Memory B cell (primary cell): ENCODE measurements around the gene CYP8B1.

Source experiments
- ATAC-seq: fragments of 150-1000 bp; cut with Tn5 transposase; 2 replicates; pipeline ENCODE4 v1.10.0; 2021; ENCODE audit warnings: low read depth, mild to moderate bottlenecking, moderate library complexity
- DNase-seq, 2 donors: peaks; one replicate each; pipeline ENCODE4 v3.0.0; 2022; ENCODE audit warnings: low spot score in 2 of 2
- H3K27ac Mint-ChIP-seq: one replicate; pipeline ENCODE4 v1.8.0; 2022; ENCODE audit warnings: mild to moderate bottlenecking, moderate library complexity, mixed read lengths
- H3K27me3 Mint-ChIP-seq: one replicate; pipeline ENCODE4 v1.8.0; 2022; ENCODE audit warnings: mixed read lengths
- H3K36me3 Mint-ChIP-seq: one replicate; pipeline ENCODE4 v1.8.0; 2022; ENCODE audit warnings: mild to moderate bottlenecking, mixed read lengths
- H3K4me1 Mint-ChIP-seq: one replicate; pipeline ENCODE4 v1.8.0; 2022; ENCODE audit warnings: mixed read lengths
- H3K4me3 Mint-ChIP-seq: one replicate; pipeline ENCODE4 v1.8.0; 2022; ENCODE audit warnings: mild to moderate bottlenecking, moderate library complexity, mixed read lengths
- H3K9me3 Mint-ChIP-seq: one replicate; pipeline ENCODE4 v1.8.0; 2022; ENCODE audit warnings: mixed read lengths

The CYP8B1 gene

DNA sequence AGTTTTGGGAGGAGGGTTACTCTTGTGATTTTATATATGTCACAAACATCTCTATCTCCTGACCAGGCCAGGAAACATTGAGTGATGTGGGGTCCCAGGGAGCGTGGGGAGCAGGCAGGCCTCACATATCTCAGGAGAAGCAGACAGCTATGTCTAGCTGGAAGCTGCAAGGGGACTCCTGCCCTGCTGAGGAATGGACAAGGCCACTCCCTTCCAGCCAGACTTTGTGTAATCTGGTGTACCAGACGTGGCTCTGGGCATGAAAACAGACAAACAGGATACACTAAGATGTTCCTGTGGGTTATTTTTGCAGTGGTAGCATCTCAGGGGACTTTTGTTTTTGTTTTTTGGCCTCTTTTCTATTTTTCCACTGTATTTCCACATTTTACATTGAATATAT, 23.2 kb downstream of the CYP8B1 start:
- Mint-ChIP-seq H3K9me3 (no peaks in the 10 kb centered on the region), H3K36me3 (peaks cover 4% of the 10 kb centered on the region), H3K4me3 (no peak overlapping the region), H3K27me3 (peaks cover 7% of the 10 kb centered on the region), H3K27ac (no peak overlapping the region), H3K4me1 (peaks cover 16% of the 10 kb centered on the region)
- DNase-seq: no peak
- no peak for ATAC-seq

- no peaks in the 10 kb centered on the region for H3K9me3 Mint-ChIP-seq
- no peak overlapping the region for H3K4me3 Mint-ChIP-seq
- no peak overlapping the region for H3K27ac Mint-ChIP-seq
- peaks cover 5% of the 10 kb centered on the region for H3K27me3 Mint-ChIP-seq
- ATAC-seq: no peak
- no peak for DNase-seq
- H3K36me3 Mint-ChIP-seq: peaks cover 4% of the 10 kb centered on the region
- peaks cover 22% of the 10 kb centered on the region for H3K4me1 Mint-ChIP-seq
These were observed 24.3 kb downstream of the CYP8B1 start for GRCh38 chr3:42851228-42851834.

DNA sequence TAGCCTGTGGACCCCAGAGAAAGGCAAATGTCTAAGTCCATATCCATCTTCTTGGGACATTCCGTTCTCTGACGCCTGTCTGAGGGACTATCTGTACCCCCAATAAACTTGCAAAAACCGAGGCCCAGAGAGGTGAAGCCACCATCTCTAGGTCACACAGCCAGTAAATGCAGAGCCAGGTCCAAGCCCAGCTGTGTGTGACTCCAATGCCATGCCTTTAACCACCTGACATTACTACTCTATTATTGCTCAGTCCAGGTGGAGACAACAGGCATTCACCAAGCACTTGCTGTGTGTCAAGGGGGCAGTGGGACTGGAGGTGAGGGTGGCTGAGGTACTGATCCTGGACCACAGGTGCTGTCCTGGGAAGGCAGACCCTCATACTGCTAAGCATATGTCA, 25.4 kb downstream of the CYP8B1 start:
- DNase-seq: no peak
- no peak for ATAC-seq
- H3K27me3 Mint-ChIP-seq: peaks cover 2% of the 10 kb centered on the region
- H3K27ac Mint-ChIP-seq: no peak overlapping the region
- H3K4me3 Mint-ChIP-seq: no peak overlapping the region
- H3K36me3 Mint-ChIP-seq: peaks cover 1% of the 10 kb centered on the region
- H3K4me1 Mint-ChIP-seq: peaks cover 19% of the 10 kb centered on the region
- no peaks in the 10 kb centered on the region for H3K9me3 Mint-ChIP-seq

- no peak overlapping the region for H3K27ac Mint-ChIP-seq
- no peak overlapping the region for H3K4me3 Mint-ChIP-seq
- ATAC-seq: no peak
- no peaks in the 10 kb centered on the region for H3K9me3 Mint-ChIP-seq
- H3K36me3 Mint-ChIP-seq: no peaks in the 10 kb centered on the region
- DNase-seq: no peak
- H3K4me1 Mint-ChIP-seq: peaks cover 18% of the 10 kb centered on the region
- no peaks in the 10 kb centered on the region for H3K27me3 Mint-ChIP-seq
These were observed 26.7 kb downstream of the CYP8B1 start for GRCh38 chr3:42849017-42849416.

DNA sequence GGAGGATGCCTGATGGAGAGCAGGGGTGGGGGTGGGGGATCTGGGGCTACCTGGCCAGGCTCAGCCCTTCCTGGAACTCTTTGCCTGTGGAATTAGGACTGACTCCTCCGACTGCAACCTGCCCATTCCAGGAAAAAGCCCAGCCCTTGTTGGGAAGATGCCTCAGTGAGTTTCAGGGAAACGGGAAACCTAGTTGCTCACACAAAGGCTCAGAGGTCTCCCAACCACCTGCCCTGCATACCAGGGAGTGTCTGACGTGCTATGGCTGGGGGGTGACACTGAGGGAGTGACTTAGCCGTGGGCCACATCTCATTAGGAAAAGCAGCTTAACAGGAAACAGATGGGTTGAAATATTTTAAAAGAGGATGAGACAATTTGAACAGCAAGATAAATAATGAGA, 27.9 kb downstream of the CYP8B1 start:
- Mint-ChIP-seq H3K9me3 (no peaks in the 10 kb centered on the region), H3K4me3 (no peak overlapping the region), H3K27me3 (no peaks in the 10 kb centered on the region), H3K4me1 (peaks cover 20% of the 10 kb centered on the region), H3K27ac (peak overlapping the region; percentile 79), H3K36me3 (no peaks in the 10 kb centered on the region)
- DNase-seq: no peak
- peak; percentile 30 for ATAC-seq

- H3K4me3 Mint-ChIP-seq: peak overlapping the region; percentile 67
- DNase-seq: peak; percentile 33 to 40
- H3K9me3 Mint-ChIP-seq: no peaks in the 10 kb centered on the region
- H3K27me3 Mint-ChIP-seq: no peaks in the 10 kb centered on the region
- H3K4me1 Mint-ChIP-seq: peaks cover 20% of the 10 kb centered on the region
- H3K27ac Mint-ChIP-seq: peak overlapping the region; percentile 79
- ATAC-seq: peak; percentile 96
- no peaks in the 10 kb centered on the region for H3K36me3 Mint-ChIP-seq
These were observed 28.8 kb downstream of the CYP8B1 start for GRCh38 chr3:42846685-42847522.

GRCh38 chr3:42844815-42845214, 30.9 kb downstream of the CYP8B1 start:
- Mint-ChIP-seq H3K9me3 (no peaks in the 10 kb centered on the region), H3K27ac (no peak overlapping the region), H3K36me3 (no peaks in the 10 kb centered on the region), H3K4me3 (no peak overlapping the region), H3K27me3 (no peaks in the 10 kb centered on the region), H3K4me1 (peaks cover 21% of the 10 kb centered on the region)
- no peak for ATAC-seq
- DNase-seq: no peak

- DNase-seq: no peak
- Mint-ChIP-seq H3K4me1 (peaks cover 26% of the 10 kb centered on the region), H3K27ac (no peak overlapping the region), H3K4me3 (no peak overlapping the region), H3K27me3 (no peaks in the 10 kb centered on the region), H3K9me3 (no peaks in the 10 kb centered on the region), H3K36me3 (no peaks in the 10 kb centered on the region)
- ATAC-seq: no peak
These were observed 31.3 kb downstream of the CYP8B1 start for GRCh38 chr3:42844412-42844713.

- no peak overlapping the region for H3K4me3 Mint-ChIP-seq
- peaks cover 25% of the 10 kb centered on the region for H3K4me1 Mint-ChIP-seq
- ATAC-seq (no peak), DNase-seq (no peak)
- H3K27me3 Mint-ChIP-seq: no peaks in the 10 kb centered on the region
- no peaks in the 10 kb centered on the region for H3K36me3 Mint-ChIP-seq
- H3K9me3 Mint-ChIP-seq: no peaks in the 10 kb centered on the region
- H3K27ac Mint-ChIP-seq: no peak overlapping the region
These were observed 31.8 kb downstream of the CYP8B1 start for GRCh38 chr3:42843713-42844411.

- H3K36me3 Mint-ChIP-seq: no peaks in the 10 kb centered on the region
- H3K9me3 Mint-ChIP-seq: no peaks in the 10 kb centered on the region
- peaks cover 10% of the 10 kb centered on the region for H3K4me1 Mint-ChIP-seq
- no peak overlapping the region for H3K27ac Mint-ChIP-seq
- DNase-seq: no peak
- no peak for ATAC-seq
- H3K27me3 Mint-ChIP-seq: no peaks in the 10 kb centered on the region
- no peak overlapping the region for H3K4me3 Mint-ChIP-seq
These were observed 34.3 kb downstream of the CYP8B1 start for GRCh38 chr3:42841332-42841731.

- Mint-ChIP-seq H3K27ac (peak overlapping the region; percentile 56), H3K4me1 (peaks cover 10% of the 10 kb centered on the region), H3K9me3 (no peaks in the 10 kb centered on the region), H3K4me3 (peak overlapping the region; percentile 65), H3K36me3 (no peaks in the 10 kb centered on the region), H3K27me3 (peaks cover 6% of the 10 kb centered on the region)
- DNase-seq (peak in 1 of 2 donors; percentile 48), ATAC-seq (peak; percentile 95)
These were observed 36.1 kb downstream of the CYP8B1 start for GRCh38 chr3:42839616-42840015.

DNA sequence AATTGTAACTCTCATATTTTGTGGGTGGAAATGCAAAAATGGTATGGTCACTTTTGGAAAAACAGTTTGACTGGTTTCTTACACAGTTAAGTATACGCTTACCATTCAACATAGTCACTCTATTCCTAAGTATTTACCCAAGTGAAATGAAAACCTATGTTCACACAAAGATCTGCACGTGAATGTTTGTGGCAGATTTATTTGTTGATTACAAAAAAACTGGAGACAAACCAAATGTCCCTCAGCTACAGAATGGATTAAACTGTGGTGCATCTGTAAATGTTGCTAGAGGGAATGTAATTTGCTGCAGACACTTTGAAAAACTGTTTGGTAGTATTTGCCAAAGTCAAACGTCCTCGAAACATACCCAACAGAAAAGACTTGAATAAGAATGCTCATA, 37.1 kb downstream of the CYP8B1 start:
- Mint-ChIP-seq H3K27ac (no peak overlapping the region), H3K36me3 (no peaks in the 10 kb centered on the region), H3K27me3 (peaks cover 6% of the 10 kb centered on the region), H3K4me1 (peaks cover 8% of the 10 kb centered on the region), H3K9me3 (no peaks in the 10 kb centered on the region), H3K4me3 (no peak overlapping the region)
- no peak for ATAC-seq
- no peak for DNase-seq

GRCh38 chr3:42836150-42837123, 39.2 kb downstream of the CYP8B1 start:
- DNase-seq: no peak
- no peak for ATAC-seq
- Mint-ChIP-seq H3K36me3 (no peaks in the 10 kb centered on the region), H3K4me3 (no peak overlapping the region), H3K9me3 (no peaks in the 10 kb centered on the region), H3K4me1 (peaks cover 8% of the 10 kb centered on the region), H3K27me3 (peaks cover 7% of the 10 kb centered on the region), H3K27ac (no peak overlapping the region)
